Measurements from ENCODE around the gene KCNK2.
"Not testable (repeated sequence)": the region's sequence is repeated elsewhere in the genome, so short reads cannot be mapped to it uniquely, and the experiment has no call there.

The KCNK2 gene

DNA sequence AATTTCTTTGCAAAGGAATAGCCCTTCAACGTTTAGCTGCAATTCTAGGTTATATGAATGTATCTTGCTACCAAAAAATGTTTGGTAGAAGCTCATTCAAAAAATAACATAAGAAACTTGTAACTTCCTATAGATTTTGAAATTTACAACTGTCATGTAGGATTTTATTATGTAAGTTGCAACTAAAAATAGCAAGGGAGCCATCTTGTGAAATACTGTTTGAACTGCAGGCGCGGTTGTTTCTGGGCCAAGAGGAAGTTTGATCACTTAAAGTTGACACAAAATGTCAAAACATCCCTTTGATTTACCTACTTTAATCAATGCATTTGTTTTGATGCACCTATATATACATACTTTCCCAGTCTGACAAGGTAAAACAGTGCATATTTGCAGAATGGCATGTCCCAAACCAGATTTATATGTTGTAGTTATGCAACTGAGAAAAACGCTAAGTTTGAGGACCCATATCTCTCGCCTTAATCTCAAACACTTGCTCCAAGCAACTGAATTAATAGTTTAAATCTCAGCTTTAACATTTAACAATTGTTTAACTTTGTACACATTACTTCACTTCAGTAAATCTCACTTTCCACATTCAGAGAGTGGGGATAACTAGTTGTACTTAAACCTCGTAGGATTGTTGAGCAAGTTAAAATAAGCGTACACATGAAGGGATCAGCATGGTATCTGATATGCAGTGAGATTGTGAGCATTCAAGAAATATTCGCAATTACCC is 63.9 kb downstream of the KCNK2 start:
- H3K4me3 ChIP-seq: no peak overlapping the region
- H3K27ac ChIP-seq: no peak overlapping the region

DNA sequence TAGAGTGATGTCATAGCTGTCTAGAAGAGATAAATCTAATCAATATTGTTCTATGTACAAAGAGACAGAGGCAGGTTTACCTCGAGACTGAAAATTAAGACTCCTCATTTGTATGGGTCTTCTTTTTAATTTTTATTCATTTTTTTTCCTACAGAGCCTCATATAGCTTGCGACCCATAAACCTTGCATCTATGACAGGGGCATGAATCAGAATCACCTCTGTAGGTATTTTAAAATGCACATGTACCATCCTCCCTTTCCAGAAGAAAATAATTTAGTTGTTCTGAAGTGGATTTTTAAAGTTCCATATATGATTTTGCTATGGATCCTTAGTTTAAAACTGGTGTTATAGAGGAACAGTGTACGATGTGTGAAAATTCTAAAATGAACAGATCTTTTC is 64.5 kb downstream of the KCNK2 start:
- no peak overlapping the region for H3K4me3 ChIP-seq
- no peak overlapping the region for H3K27ac ChIP-seq

DNA sequence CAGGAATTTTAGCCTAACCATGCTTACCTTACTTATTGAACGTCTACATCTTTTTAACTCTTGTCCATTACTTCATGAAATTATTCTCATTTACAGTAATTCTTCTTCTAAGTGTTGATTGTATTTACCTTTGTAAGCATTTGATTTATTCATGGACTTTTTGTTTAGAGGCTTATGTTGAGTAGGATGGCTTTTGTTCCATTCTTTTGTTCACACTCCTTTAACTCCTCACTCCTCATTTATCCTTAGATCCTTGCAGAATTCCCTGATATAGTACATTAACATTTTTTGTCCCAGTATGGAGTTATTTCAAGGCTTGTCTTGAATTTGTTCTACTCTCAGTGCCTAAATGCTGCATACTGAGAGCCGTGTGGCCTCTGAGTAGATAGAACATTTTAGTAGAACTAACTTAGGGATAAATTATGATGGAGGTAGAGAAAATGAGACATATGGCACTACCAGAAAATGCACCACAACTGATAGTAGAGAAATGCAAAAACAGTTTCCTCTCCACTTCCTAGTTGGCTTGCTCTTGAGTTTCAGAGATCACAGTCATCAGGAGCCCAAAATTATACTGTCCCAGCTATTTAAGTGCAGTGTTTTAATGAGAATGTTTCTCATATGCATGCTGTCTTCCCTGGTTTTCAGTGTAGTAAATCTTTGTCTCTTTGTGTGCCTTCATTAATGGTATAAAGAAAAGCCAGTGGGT is 69.5 kb downstream of the KCNK2 start:
- no peak overlapping the region for H3K4me3 ChIP-seq
- no peak overlapping the region for H3K27ac ChIP-seq

GRCh38 chr1:215156232-215156631 is 73.7 kb downstream of the KCNK2 start:
- no peak overlapping the region for H3K27ac ChIP-seq
- H3K4me3 ChIP-seq: no peak overlapping the region

- H3K27ac ChIP-seq: no peak overlapping the region
- no peak overlapping the region for H3K4me3 ChIP-seq
Measured at GRCh38 chr1:215160351-215160750, 77.8 kb downstream of the KCNK2 start.

- H3K27ac ChIP-seq, H3K4me3 ChIP-seq: not testable (repeated sequence)
Measured at GRCh38 chr1:215163144-215163543, 80.6 kb downstream of the KCNK2 start.

- no peak overlapping the region for H3K27ac ChIP-seq
- no peak overlapping the region for H3K4me3 ChIP-seq
Measured at GRCh38 chr1:215166886-215167285, 84.3 kb downstream of the KCNK2 start.

GRCh38 chr1:215181518-215181917 is 99.0 kb downstream of the KCNK2 start:
- Histone ChIP-seq H3K27ac (no peak overlapping the region), H3K4me3 (no peak overlapping the region)

DNA sequence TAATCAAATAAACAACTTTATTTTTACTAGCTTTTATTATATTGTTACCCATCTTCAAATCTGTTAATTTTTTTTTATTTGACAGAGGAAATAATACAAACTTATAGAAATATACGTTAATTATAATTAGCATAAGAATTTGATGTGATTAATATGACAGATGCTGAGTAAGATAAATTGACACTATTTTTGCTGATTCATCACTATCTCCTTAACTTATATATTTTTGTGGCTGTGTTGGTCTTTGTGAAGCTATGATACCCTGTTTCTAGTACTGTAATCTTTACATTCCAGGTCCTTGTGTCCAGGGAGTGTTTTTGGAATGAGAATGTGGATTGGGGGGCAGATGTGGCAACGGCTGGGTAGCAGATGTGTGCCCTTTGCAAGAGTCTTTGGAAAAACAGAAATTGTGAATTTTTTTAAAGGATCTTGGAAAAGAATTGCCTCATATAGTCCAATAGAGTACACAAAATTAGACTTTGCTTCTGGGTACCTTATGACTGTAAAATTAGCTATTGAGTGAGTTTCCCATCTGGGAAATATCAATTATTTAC is 102.6 kb downstream of the KCNK2 start:
- Histone ChIP-seq H3K4me3 (no peak overlapping the region), H3K27ac (no peak overlapping the region)

DNA sequence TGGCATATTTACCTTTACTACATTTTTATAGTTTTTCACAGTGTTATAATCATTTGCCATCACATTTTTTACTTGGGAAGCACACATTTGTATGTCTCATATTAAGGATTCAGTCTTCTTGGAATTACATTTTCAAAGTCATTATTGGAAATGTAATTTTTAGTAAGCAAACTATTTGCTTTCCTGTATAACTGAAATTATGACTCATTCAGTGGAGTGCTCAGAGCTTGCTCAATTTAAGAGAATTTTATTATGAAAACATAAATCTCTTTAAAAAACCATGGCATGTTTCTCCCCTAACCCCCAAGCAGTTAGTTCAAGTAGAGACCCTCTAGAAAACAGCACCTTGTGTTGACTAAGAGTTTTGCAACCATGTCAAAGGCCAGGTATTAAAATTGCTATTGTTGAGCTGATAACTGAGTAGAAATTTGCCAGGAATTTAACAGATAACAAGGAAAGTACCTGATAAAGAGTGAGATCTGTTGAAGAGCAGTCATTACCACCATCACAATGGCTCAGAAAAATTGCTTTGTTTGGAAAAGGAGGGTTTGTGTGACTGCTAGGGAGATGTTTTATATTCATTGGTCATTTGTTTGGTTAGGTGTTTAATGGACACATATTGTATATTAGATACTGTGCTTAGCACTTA is 105.9 kb downstream of the KCNK2 start:
- Histone ChIP-seq H3K4me3 (no peak overlapping the region), H3K27ac (no peak overlapping the region)

- Histone ChIP-seq H3K27ac (peak overlapping the region in 1 of 21 experiments; percentile 36), H3K4me3 (no peak overlapping the region)
Measured at GRCh38 chr1:215192306-215192705, 109.8 kb downstream of the KCNK2 start.

DNA sequence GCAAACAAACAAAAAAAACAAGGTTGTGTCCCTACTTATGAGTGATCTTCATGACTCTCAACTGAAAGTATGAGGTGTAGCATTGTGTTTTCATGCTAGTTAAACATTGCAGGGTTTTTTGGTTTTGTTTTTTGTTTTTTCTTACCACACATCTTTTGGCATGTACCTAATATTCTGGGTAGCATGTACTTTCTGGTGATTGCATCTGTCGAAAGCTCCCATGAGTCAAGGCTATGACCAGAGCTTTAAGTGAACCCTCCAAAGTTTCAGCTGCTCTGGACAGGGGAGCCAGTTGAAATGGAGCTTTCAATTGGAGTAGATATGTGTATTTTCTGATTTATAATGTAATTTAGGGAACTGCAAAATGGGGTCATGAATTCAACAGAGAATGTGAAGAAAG is 115.5 kb downstream of the KCNK2 start:
- Histone ChIP-seq H3K27ac (no peak overlapping the region), H3K4me3 (no peak overlapping the region)

DNA sequence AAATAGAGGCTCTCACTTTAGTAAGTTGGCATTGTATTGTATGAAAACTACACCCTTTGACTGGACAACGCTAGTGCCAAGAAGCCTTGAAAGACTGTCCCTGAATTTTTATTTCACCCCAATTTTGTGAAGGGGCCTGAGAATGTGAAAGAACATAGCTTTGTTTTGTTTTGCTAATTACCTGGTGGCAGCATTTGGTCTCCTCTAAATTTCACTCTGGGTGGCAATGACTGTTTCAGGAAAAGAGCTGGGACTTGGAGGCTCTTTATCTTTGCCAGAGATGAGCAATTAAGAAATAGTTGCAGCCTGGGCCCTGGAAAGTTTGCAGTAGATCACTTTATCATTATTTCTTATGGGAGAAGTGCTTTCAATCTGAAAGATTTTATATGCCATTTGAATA is 117.6 kb downstream of the KCNK2 start:
- no peak overlapping the region for H3K27ac ChIP-seq
- no peak overlapping the region for H3K4me3 ChIP-seq

DNA sequence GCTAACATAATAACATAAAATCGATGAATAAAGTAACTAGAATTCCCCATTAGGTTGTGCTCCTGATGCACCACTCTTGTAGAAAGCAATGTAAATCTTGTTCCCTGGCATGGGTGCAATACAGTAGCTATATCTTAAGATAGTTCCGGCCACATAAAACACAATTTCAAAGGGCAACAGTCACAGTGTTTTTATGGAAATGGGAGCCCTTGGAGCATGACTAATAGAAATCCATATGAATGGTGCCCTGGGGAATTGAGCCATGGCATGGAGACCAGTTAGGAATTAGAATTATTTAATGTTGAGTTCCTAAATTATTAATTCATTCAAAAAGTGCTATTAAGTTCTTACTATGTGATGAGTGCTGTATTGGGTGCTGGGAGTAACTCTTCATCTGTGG is 118.7 kb downstream of the KCNK2 start:
- Histone ChIP-seq H3K4me3 (no peak overlapping the region), H3K27ac (no peak overlapping the region)

DNA sequence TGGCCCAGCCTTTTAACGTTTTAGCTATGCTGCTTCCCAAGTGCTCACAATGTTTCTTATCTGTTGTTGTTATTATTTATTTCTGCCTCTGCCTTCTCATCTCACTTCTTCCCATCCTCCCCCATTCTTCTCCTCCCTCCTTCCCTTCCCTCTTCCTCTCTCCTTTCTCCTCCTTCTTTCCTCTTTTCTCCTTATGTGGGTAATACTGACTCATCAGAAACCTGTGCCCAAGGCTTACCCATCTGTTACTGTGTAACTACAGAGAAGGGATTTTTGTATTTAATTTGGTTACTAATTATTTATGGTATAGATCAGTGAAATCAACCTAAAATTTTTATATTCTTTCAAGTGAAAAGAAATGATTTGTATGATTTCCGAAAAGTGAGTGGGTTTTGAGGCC is 120.3 kb downstream of the KCNK2 start:
- Histone ChIP-seq H3K4me3 (no peak overlapping the region), H3K27ac (no peak overlapping the region)

- H3K4me3 ChIP-seq: no peak overlapping the region
- H3K27ac ChIP-seq: no peak overlapping the region
Measured at GRCh38 chr1:215210167-215210566, 127.6 kb downstream of the KCNK2 start.

DNA sequence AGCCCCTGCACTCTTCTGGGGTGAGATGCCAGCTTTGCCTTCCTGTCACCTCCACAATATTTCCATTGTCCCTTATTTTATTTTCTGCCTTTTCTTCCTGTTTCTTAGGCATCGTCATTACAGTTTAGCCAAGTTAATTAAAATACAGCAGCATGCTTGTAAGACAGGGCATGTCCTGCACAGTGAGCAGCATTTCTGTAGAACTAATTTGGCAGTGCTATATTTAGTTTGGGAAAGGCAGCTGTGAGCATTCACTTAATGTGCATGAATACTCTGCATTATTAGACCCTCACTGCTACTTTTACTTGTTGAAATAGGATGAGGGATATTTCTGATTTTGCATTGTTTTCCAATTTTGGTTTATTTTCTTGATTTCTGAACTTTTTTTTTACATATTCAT is 133.3 kb downstream of the KCNK2 start:
- Histone ChIP-seq H3K27ac (no peak overlapping the region), H3K4me3 (no peak overlapping the region)

GRCh38 chr1:215219372-215219771 is 136.8 kb downstream of the KCNK2 start:
- no peak overlapping the region for H3K27ac ChIP-seq

DNA sequence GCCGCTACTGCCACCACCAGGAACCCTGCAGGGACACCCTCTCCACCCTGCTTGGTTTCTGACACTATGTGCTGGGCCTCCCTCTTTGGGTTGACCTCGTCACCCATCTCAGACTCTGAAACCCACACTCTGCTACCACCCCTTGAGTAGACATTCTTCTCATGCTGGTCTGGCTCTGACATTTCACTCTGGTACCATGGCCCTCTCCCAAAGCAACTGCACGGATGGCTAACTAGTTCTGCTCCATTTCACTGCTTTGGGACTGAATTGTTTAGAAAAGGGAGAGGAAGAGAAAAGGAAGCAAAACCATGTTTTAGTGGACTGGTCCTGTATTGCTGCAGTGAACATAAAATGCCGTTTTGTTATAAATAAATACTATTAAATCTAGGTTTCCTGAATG is 137.8 kb downstream of the KCNK2 start:
- Histone ChIP-seq H3K4me3 (no peak overlapping the region), H3K27ac (no peak overlapping the region)

More at GRCh38 chr1:215219372-215219771, 136.8 kb downstream of the KCNK2 start:
- H3K4me3 ChIP-seq: no peak overlapping the region

DNA sequence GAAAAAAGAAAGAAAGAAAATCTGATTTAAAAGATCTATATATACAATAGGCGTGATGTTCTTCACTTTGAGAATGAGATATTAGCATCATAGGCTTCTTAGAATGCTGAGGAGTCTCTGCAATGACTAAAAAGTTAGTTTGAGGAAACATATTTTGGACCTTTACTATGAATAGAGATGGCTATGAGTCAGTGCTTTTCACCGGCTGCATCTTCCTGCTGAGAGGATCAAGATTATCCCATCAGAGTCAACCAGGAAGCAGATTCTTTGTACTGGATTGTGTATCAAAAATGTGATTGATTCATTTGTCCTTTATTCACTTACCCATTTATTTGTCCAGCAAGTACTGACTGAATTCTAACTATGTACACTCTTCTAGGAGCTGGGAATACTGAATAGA is 144.2 kb downstream of the KCNK2 start:
- no peak overlapping the region for H3K4me3 ChIP-seq
- no peak overlapping the region for H3K27ac ChIP-seq

DNA sequence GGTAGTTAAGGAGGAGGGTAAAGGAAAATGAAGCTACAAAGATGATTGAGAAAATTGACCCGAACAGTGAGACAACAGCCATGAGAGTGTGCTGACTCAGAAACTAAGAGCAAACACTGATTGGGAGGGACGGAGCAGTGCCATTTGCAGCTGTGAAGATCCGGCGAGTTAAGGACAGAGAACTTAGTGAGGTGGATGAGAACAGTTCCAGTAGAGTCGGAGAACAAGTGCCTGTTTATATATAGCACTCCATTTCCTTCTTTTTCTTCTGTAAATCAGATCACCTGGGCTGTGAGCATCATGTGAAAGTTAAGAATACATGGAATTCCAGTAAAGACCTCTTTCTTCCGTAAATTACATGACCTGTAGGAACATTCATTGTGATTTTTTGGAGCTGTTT is 145.7 kb downstream of the KCNK2 start:
- no peak overlapping the region for H3K27ac ChIP-seq
- H3K4me3 ChIP-seq: no peak overlapping the region

Data from skin epidermis (tissue), 12 donors.